Nephron progenitor cell (in vitro differentiated cells): ENCODE measurements around the gene EFNB2.

Experiments
- DNase-seq: peaks from one replicate; pipeline ENCODE4 v3.0.0; 2021
- H3K27ac Mint-ChIP-seq: 2 replicates; pipeline ENCODE4 v1.8.0; 2021; ENCODE audit warnings: mild to moderate bottlenecking, moderate library complexity, mixed read lengths
- H3K27me3 Mint-ChIP-seq: 2 replicates; pipeline ENCODE4 v1.8.0; 2021; ENCODE audit warnings: mild to moderate bottlenecking, low read depth, mixed read lengths; ENCODE audit not compliant: poor library complexity
- H3K36me3 Mint-ChIP-seq: 2 replicates; pipeline ENCODE4 v1.8.0; 2021; ENCODE audit warnings: low read depth, mixed read lengths
- H3K4me1 Mint-ChIP-seq: 2 replicates; pipeline ENCODE4 v1.8.0; 2021; ENCODE audit warnings: mixed read lengths
- H3K4me3 Mint-ChIP-seq: 2 replicates; pipeline ENCODE4 v1.8.0; 2021; ENCODE audit warnings: mild to moderate bottlenecking, moderate library complexity, mixed read lengths
- H3K9me3 Mint-ChIP-seq: 2 replicates; pipeline ENCODE4 v1.8.0; 2021; ENCODE audit warnings: mild to moderate bottlenecking, moderate library complexity, mixed read lengths
- CTCF ChIP-seq: fragments of 200-600 bp; sonication (generic); IDR thresholded peaks from 2 replicates; pipeline ENCODE4 v1.5.0; 2021; ENCODE audit warnings: antibody characterized with exemption

EFNB2 gene

GRCh38 chr13:106490569-106491321 lies 44.7 kb downstream of the EFNB2 start:
- peaks cover 54% of the 10 kb centered on the region for H3K36me3 Mint-ChIP-seq

GRCh38 chr13:106489849-106490568 lies 45.5 kb downstream of the EFNB2 start:
- TF ChIP-seq CTCF = no peak
- no peaks in the 10 kb centered on the region for H3K27me3 Mint-ChIP-seq
- peaks cover 49% of the 10 kb centered on the region for H3K36me3 Mint-ChIP-seq
- no peak for DNase-seq
- peaks cover 54% of the 10 kb centered on the region for H3K4me1 Mint-ChIP-seq
- H3K4me3 Mint-ChIP-seq = no peak overlapping the region
- no peaks in the 10 kb centered on the region for H3K9me3 Mint-ChIP-seq
- peak overlapping the region; percentile 31 for H3K27ac Mint-ChIP-seq

More at GRCh38 chr13:106490569-106491321, 44.7 kb downstream of the EFNB2 start:
- no peak for DNase-seq
- TF ChIP-seq CTCF = no peak
- H3K9me3 Mint-ChIP-seq = no peaks in the 10 kb centered on the region
- H3K4me3 Mint-ChIP-seq = no peak overlapping the region
- H3K27me3 Mint-ChIP-seq = no peaks in the 10 kb centered on the region
- peaks cover 58% of the 10 kb centered on the region for H3K4me1 Mint-ChIP-seq
- H3K27ac Mint-ChIP-seq = no peak overlapping the region

DNA sequence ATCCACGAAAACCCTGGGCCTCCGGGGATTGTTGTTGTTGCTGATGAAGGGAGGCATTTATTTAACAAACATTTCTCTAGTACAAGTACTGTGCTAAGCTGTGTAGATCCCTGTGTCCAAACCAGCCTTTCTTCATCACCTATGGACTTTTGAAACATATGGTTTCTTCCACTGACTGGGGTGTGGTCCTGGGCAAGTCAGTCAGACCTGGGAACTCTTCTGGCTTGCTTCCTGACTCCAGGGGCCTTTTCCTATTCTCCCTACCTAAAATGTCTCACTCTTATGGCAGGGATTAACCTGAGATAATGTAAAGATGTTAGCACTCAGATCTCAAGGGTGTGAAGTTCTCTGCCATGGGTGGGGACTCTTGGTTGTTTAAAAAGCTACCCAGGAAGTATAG lies 46.8 kb downstream of the EFNB2 start:
- DNase-seq = no peak
- Mint-ChIP-seq H3K4me3 (no peak overlapping the region), H3K4me1 (peaks cover 46% of the 10 kb centered on the region), H3K27ac (peak overlapping the region; percentile 44), H3K27me3 (no peaks in the 10 kb centered on the region), H3K9me3 (no peaks in the 10 kb centered on the region), H3K36me3 (peaks cover 37% of the 10 kb centered on the region)
- no peak for TF ChIP-seq CTCF

- Mint-ChIP-seq H3K27ac (peak overlapping the region; percentile 72), H3K9me3 (no peaks in the 10 kb centered on the region), H3K4me1 (peaks cover 40% of the 10 kb centered on the region), H3K4me3 (no peak overlapping the region), H3K36me3 (peaks cover 31% of the 10 kb centered on the region), H3K27me3 (no peaks in the 10 kb centered on the region)
- DNase-seq = no peak
- no peak for TF ChIP-seq CTCF
Observed at GRCh38 chr13:106488076-106488475, 47.4 kb downstream of the EFNB2 start.

DNA sequence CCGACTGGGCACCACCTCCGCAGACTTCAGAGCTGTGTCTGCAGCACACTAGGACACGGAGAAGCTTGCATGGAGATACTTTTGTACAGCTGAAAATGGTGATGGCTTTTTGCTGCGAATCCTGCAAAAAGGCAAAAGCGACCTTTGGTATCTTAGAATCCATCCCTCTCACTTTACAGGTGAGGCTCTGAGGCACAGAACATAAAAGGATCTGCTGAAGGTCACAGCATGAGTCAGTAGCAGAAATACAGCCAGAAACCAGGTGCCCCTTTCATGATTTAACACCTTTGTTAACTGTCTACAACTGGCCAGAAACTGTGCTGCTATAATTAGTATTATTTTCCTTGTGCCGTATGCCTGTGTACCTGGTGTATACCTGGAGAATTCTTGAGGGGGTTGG lies 48.3 kb downstream of the EFNB2 start:
- H3K27ac Mint-ChIP-seq = no peak overlapping the region
- DNase-seq = no peak

More for the DNA sequence above, 48.3 kb downstream of the EFNB2 start:
- Mint-ChIP-seq H3K27me3 (peaks cover 3% of the 10 kb centered on the region), H3K4me3 (no peak overlapping the region), H3K36me3 (peaks cover 27% of the 10 kb centered on the region), H3K9me3 (peaks cover 9% of the 10 kb centered on the region), H3K4me1 (peaks cover 32% of the 10 kb centered on the region)
- TF ChIP-seq CTCF = no peak
